GM21390 (cell line): ENCODE measurements around the gene TRPM8.
A peak's percentile ranks its signal among the peaks of the same experiment; 100 is the strongest.

Experiments
- ATAC-seq: cut with Tn5 transposase; IDR thresholded peaks from one replicate; pipeline ENCODE4 v1.9.1; 2021; ENCODE audit not compliant: unreplicated experiment

TRPM8 gene

DNA sequence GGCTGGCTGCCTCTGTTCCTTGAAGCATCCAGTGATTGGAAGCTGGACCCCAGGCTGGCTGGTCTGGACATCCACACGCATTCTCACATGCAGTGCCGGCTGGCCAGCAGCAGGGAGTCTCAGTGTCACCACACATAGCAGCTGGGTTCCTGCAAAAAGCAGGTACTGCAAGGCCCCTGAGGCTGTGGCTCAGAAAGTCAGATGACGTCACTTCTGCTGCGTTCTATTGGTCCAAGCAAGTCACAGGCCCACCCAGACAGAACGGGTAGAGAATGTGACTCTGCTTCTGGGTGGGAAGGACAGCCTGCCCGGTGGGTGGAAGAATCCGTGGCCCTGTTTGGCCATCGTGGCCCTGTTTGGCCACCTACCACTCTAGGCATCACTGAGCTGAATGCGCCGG, 82.0 kb downstream of the TRPM8 start:
- ATAC-seq: no peak

DNA sequence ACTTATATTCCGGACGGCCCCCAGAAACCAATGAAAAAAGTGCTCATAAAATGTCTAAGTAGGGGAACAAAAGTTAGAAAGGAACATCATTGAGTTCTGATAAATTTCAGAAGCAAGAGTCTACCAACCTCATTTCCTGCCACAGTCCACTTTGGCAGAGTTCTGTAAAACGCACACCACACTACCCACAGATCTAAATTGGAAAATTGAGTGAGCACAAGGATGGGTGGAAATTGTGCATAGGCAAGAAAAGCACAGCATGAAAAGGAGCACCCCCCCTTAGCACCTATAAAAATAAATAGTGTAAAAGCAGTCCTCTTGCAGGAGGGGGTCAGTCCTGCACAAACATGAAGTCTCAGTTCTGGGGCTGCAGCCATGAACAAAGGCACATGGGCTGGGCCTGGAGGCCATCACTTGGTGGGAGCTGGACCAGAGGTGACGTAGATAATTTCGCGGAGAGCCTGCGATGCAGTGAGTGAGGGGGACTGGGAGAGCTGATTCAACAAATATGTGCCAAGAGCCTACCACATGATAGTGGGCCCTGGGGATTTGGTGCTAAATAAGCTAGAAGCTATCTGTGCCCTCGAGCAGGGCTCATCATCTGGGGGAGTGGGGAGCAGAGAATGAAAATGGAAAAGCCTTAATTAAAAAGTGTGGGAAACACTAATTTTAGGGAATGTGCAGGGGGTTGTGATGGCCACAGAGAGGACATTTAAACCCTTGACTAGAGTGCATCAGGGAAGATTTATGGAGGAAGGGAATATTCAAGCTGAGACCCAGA, 84.4 kb downstream of the TRPM8 start:
- ATAC-seq: no peak

- no peak for ATAC-seq
Observed at GRCh38 chr2:234002281-234002680, 85.1 kb downstream of the TRPM8 start.

- ATAC-seq: no peak
Observed at GRCh38 chr2:234003972-234004617, 86.9 kb downstream of the TRPM8 start.

- ATAC-seq: no peak
Observed at GRCh38 chr2:234005126-234005525, 88.0 kb downstream of the TRPM8 start.

DNA sequence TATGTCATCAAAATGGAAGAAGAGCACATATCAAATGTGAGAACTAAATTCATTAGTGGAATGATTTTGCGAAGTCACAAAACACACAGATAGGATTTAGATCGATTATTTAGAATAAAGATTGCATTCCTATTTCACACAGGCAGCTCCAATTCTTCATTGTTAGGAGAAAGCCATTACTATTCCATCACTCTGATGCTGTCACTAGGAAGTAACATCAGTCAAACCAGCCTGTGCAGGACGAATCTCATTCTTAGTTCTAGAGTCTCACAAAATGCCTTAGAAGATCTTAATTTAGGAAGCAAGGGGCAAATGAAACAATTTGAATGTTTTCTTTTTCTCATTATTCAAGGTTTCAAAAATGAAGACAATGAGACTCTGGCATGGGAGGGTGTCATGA, 89.3 kb downstream of the TRPM8 start:
- ATAC-seq: no peak

GRCh38 chr2:234014427-234014826, 97.3 kb downstream of the TRPM8 start:
- no peak for ATAC-seq

GRCh38 chr2:234015861-234016260, 98.7 kb downstream of the TRPM8 start:
- no peak for ATAC-seq

DNA sequence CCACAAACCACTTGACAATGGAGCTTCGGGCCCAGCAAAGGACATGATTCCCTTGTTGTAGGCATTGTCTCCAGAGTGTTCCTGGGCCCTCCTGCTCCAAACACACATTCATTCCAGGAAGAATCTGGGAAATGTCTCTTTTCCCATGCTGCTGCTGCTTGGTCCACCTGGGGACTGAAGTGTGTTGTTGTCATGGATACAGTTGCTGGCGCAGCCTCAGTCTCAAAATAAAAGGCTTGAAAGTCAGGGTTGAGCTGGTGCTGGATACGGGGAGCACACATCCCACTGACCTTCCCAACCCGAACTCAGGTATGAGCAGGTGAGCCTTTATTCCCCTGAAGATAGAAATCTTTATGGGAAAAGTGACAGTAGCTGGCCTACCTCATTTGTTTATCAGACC, 102.7 kb downstream of the TRPM8 start:
- no peak for ATAC-seq

- no peak for ATAC-seq
Observed at GRCh38 chr2:234020332-234020731, 103.2 kb downstream of the TRPM8 start.

DNA sequence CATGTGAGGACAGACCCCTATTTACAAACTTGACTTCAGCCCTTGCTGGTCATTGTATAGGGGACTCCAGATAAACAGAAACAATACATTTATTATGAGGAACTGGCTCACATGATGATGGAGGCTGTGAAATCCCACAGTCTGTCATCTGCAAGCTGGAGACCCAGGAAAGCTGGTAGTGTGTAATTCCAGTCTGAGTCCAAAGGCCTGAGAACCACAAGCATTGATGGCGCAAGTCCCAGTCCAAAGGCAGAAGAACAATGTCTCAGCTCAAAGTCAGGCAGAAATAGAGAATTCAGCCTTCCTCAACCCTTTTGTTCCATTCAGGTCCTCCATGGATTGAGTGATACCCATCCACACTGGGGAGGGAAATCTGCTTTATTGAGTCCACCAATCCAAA, 105.3 kb downstream of the TRPM8 start:
- no peak for ATAC-seq

- no peak for ATAC-seq
Observed at GRCh38 chr2:234024304-234024703, 107.1 kb downstream of the TRPM8 start.

DNA sequence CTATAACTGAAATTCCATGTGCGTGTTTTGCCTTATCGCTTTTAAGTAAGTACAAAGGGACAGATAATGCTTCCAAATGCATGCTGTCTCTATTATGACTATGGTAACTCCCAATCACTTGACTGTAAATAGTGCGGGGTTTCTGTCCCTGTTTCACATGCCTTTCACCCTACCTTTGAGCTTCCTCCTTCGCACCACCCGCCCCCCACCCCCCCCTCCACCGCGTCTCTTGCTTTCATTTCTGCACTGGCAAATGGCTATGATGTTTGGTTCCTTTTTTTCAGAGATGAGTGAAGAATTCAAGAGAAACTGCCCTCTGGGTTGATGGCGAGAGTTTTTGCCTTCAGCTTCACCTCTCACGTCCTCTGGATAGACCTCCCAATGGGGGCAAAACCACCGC, 108.3 kb downstream of the TRPM8 start:
- peak; percentile 88 for ATAC-seq

- ATAC-seq: no peak
Observed at GRCh38 chr2:234025891-234026401, 108.8 kb downstream of the TRPM8 start.

- no peak for ATAC-seq
Observed at GRCh38 chr2:234026693-234027254, 109.6 kb downstream of the TRPM8 start.

GRCh38 chr2:234027641-234028040, 110.5 kb downstream of the TRPM8 start:
- ATAC-seq: no peak

- no peak for ATAC-seq
Observed at GRCh38 chr2:234029150-234029733, 112.1 kb downstream of the TRPM8 start.

DNA sequence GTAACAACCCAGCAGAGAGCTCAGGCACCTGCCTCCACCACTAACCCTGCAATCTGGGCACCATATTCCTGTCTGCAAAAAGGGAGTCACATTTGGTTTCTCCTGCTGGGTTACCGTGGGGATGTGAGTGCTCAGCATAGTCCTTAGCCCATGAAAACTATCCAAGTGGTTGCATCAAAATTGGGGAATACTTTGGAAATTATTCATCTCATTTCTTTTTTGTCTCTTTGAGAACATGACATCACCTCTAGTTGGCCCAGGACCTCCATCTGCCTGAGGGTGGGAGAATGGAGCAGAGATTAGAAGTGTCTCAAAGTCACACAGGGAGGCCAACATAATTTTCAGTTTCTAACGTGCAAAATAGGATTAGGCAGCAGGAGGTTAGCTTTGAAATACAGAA, 114.0 kb downstream of the TRPM8 start:
- no peak for ATAC-seq

- no peak for ATAC-seq
Observed at GRCh38 chr2:234032279-234032856, 115.2 kb downstream of the TRPM8 start.

- ATAC-seq: no peak
Observed at GRCh38 chr2:234033174-234033573, 116.0 kb downstream of the TRPM8 start.

- no peak for ATAC-seq
Observed at GRCh38 chr2:234033885-234034284, 116.7 kb downstream of the TRPM8 start.
